WTC11 (cell line): Measurements from ENCODE around the gene ELAPOR1. TPM values are rescaled to one million over a fixed set of nuclear protein-coding genes. Genes with fewer than 3 reads are reported as not detected.

Experiments
- ATAC-seq: fragments of 200-7000 bp; cut with Tn5 transposase; 2 replicates; pipeline ENCODE4 v1.10.0; 2021; ENCODE audit warnings: mild to moderate bottlenecking, moderate library complexity
- CTCF ChIA-PET: fragments of 300-600 bp; sonication (Branson Sonifier 250); formaldehyde crosslinking; loops from one replicate; lab custom pipeline; 2021; ENCODE audit warnings: antibody characterized with exemption; lab: Charles Lee
- POLR2A ChIA-PET: fragments of 350-600 bp; sonication (Branson Sonifier 250); formaldehyde crosslinking; loops from one replicate; lab custom pipeline; 2021; ENCODE audit warnings: antibody characterized with exemption; lab: Charles Lee
- DNase-seq: peaks from one replicate; pipeline ENCODE4 v3.0.0; 2021; ENCODE audit warnings: low spot score
- H3K27ac Mint-ChIP-seq: 2 replicates; pipeline ENCODE4 v1.8.0; 2021; ENCODE audit warnings: mixed read lengths
- H3K27me3 Mint-ChIP-seq: 2 replicates; pipeline ENCODE4 v1.8.0; 2021; ENCODE audit warnings: low read depth, mild to moderate bottlenecking, moderate library complexity, mixed read lengths
- H3K36me3 Mint-ChIP-seq: 2 replicates; pipeline ENCODE4 v1.8.0; 2021; ENCODE audit warnings: mixed read lengths
- H3K4me1 Mint-ChIP-seq: 2 replicates; pipeline ENCODE4 v1.8.0; 2022; ENCODE audit warnings: mixed read lengths
- H3K4me3 Mint-ChIP-seq: 2 replicates; pipeline ENCODE4 v1.8.0; 2021; ENCODE audit warnings: mild to moderate bottlenecking, moderate library complexity, mixed read lengths
- H3K9me3 Mint-ChIP-seq: 2 replicates; pipeline ENCODE4 v1.8.0; 2021; ENCODE audit warnings: mixed read lengths
- ARID4B ChIP-seq: sonication (generic); formaldehyde crosslinking; IDR thresholded peaks from 2 replicates; pipeline ENCODE4 v1.8.0; 2023; ENCODE audit warnings: missing genetic modification reagents, mild to moderate bottlenecking, borderline replicate concordance
- FOXJ3 ChIP-seq: sonication (generic); formaldehyde crosslinking; IDR thresholded peaks from 2 replicates; pipeline ENCODE4 v1.9.0; 2021; ENCODE audit warnings: missing genetic modification reagents, mild to moderate bottlenecking, borderline replicate concordance
- JAZF1 ChIP-seq: fragments of 250-450 bp; sonication (Bioruptor Pico); IDR thresholded peaks from 2 replicates; pipeline ENCODE4 v1.9.0; 2021; ENCODE audit warnings: moderate library complexity, mild to moderate bottlenecking, inconsistent platforms
- MAX ChIP-seq: sonication (generic); formaldehyde crosslinking; IDR thresholded peaks from 2 replicates; pipeline ENCODE4 v1.8.0; 2022; ENCODE audit warnings: mild to moderate bottlenecking, missing genetic modification reagents
- OVOL2 ChIP-seq: fragments of 250-450 bp; sonication (Bioruptor Pico); IDR thresholded peaks from 2 replicates; pipeline ENCODE4 v1.9.0; 2021; ENCODE audit warnings: mild to moderate bottlenecking, borderline replicate concordance
- RELA ChIP-seq: sonication (generic); formaldehyde crosslinking; IDR thresholded peaks from 2 replicates; pipeline ENCODE4 v1.8.1; 2022; ENCODE audit warnings: missing genetic modification reagents, mild to moderate bottlenecking, borderline replicate concordance
- TCF7 ChIP-seq: sonication (generic); formaldehyde crosslinking; IDR thresholded peaks from 2 replicates; pipeline ENCODE4 v1.8.0; 2022; ENCODE audit warnings: mild to moderate bottlenecking, low read depth, missing genetic modification reagents, moderate library complexity
- TEAD4 ChIP-seq: sonication (generic); formaldehyde crosslinking; IDR thresholded peaks from 2 replicates; pipeline ENCODE4 v1.8.0; 2022; ENCODE audit warnings: mild to moderate bottlenecking, missing genetic modification reagents
- ZNF121 ChIP-seq: sonication (generic); formaldehyde crosslinking; IDR thresholded peaks from 2 replicates; pipeline ENCODE4 v1.8.0; 2023; ENCODE audit warnings: missing genetic modification reagents
- ZNF219 ChIP-seq: sonication (generic); formaldehyde crosslinking; IDR thresholded peaks from 2 replicates; pipeline ENCODE4 v1.8.0; 2023; ENCODE audit warnings: missing genetic modification reagents, mild to moderate bottlenecking, borderline replicate concordance
- ZNF317 ChIP-seq: sonication (generic); formaldehyde crosslinking; IDR thresholded peaks from 2 replicates; pipeline ENCODE4 v1.8.1; 2023; ENCODE audit warnings: low read depth, mild to moderate bottlenecking, moderate library complexity, missing genetic modification reagents, borderline replicate concordance
- ZNF532 ChIP-seq: fragments of 250-450 bp; sonication (Bioruptor Pico); IDR thresholded peaks from 2 replicates; pipeline ENCODE4 v1.9.0; 2021; ENCODE audit warnings: mild to moderate bottlenecking, borderline replicate concordance
- total RNA-seq: library from RNA; stranded (reverse); gene quantifications from 3 replicates; pipeline ENCODE4 v1.2.3, GENCODE V29; 2021
- TF ChIP-seq, protein P1 (sequence below): sonication (generic); formaldehyde crosslinking; IDR thresholded peaks from 2 replicates; pipeline ENCODE4 v1.8.1; 2022; ENCODE audit warnings: missing genetic modification reagents, borderline replicate concordance
- TF ChIP-seq, protein P2 (sequence below): fragments of 250-450 bp; sonication (Bioruptor Pico); conservative IDR thresholded peaks from 2 replicates; pipeline ENCODE4 v1.9.0; 2021; ENCODE audit warnings: mild to moderate bottlenecking

ELAPOR1 gene
- total RNA-seq, 1 experiment from 2014 or later, result 1.1 TPM

DNA sequence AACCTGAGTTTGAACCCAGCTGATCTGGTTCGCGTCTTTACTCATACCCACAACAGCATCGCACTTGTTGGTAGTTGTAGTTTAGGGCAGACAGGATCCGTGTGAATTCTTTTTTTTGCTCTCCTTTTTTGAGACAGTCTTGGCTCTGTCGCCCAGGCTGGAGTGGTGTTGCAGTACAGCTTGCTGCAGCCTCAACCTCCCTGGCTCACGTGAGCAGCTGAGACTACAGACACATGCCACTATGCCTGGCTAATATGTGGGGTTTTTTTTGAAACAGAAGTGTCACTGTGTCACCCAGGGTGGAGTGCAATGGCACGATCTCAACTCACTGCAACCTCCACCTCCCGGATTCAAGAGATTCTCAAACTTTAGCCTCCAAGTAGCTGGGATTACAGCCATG, 46.0 kb upstream of the ELAPOR1 start (continued):
- no peak for TF ChIP-seq ZNF532 (CRISPR knock-in tag)
- TF ChIP-seq OVOL2 (CRISPR knock-in tag), result no peak
- TF ChIP-seq MAX, result no peak
- TF ChIP-seq, protein P1, sequence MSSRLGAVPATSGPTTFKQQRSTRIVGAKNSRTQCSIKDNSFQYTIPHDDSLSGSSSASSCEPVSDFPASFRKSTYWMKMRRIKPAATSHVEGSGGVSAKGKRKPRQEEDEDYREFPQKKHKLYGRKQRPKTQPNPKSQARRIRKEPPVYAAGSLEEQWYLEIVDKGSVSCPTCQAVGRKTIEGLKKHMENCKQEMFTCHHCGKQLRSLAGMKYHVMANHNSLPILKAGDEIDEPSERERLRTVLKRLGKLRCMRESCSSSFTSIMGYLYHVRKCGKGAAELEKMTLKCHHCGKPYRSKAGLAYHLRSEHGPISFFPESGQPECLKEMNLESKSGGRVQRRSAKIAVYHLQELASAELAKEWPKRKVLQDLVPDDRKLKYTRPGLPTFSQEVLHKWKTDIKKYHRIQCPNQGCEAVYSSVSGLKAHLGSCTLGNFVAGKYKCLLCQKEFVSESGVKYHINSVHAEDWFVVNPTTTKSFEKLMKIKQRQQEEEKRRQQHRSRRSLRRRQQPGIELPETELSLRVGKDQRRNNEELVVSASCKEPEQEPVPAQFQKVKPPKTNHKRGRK, result no peak
- TF ChIP-seq ZNF121, result no peak
- TF ChIP-seq TEAD4 (CRISPR knock-in tag), result no peak
- TF ChIP-seq RELA, result no peak

- Mint-ChIP-seq H3K4me3 (no peak overlapping the region), H3K27me3 (no peaks in the 10 kb centered on the region), H3K27ac (no peak overlapping the region), H3K36me3 (peaks cover 48% of the 10 kb centered on the region), H3K9me3 (no peaks in the 10 kb centered on the region), H3K4me1 (peaks cover 1% of the 10 kb centered on the region; the same call in 1 of the 2 replicates)
- DNase-seq, result no peak
- ChIA-PET CTCF (interaction anchor here (0.6 kb wide), 1 partner anchor 11 kb away, joined by 3 read pairs; no protein-coding TSS in a partner anchor), POLR2A (no interaction called here)
- TF ChIP-seq, protein P2, sequence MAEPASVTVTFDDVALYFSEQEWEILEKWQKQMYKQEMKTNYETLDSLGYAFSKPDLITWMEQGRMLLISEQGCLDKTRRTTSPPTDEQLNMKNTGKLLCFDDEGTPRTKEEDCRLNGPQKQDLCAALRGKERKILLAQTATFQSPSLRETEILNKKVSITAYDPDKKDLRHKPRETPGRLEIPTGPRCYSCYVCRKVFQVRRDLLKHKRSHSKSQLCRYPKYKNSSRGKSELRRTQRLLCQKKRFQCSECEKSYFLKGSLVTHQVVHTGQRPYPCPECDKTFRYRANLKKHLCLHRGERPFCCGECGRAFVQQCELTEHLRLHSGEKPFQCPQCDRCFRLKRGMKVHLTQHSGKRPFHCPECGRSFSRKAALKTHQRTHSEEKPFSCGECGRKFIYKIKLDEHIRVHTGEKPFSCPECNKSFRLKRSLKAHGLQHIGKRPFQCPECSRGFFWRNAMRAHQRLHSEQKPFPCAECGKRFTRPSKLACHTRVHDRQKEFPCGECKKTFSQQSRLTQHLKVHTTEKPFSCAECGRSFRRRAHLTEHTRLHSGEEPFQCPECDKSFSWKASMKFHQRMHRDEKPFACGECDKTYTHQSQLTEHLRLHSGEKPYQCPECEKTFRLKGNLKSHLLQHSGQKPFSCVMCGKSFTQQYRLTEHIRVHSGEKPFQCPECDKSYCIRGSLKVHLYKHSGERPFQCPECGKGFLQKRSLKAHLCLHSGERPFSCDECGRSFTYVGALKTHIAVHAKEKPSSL (CRISPR knock-in tag), result no peak
- no peak for TF ChIP-seq JAZF1 (CRISPR knock-in tag)
- no peak for TF ChIP-seq ZNF219
- no peak for TF ChIP-seq ARID4B (CRISPR knock-in tag)
- TF ChIP-seq FOXJ3 (CRISPR knock-in tag), result no peak
- TF ChIP-seq TCF7 (CRISPR knock-in tag), result no peak
- TF ChIP-seq ZNF317, result no peak
- no peak for ATAC-seq
These were observed 44.6 kb upstream of the ELAPOR1 start for GRCh38 chr1:109069294-109069693.
